SK-N-SH treated with all-trans-retinoic acid at 6 μM for 48 hours (cell line): ENCODE results near the gene CROCC2.

Experiments used
- ESRRG ChIP-seq: fragments of 250-450 bp; sonication (Bioruptor Pico); IDR thresholded peaks from 2 replicates; pipeline ENCODE4 v1.6.1; 2021; ENCODE audit warnings: mild to moderate bottlenecking
- ISL1 ChIP-seq: fragments of 250-450 bp; sonication (Bioruptor Pico); IDR thresholded peaks from 2 replicates; pipeline ENCODE4 v2.1.2; 2022; ENCODE audit warnings: mild to moderate bottlenecking, moderate library complexity
- POU6F1 ChIP-seq: fragments of 250-450 bp; sonication (Bioruptor Pico); IDR thresholded peaks from 2 replicates; pipeline ENCODE4 v1.8.0; 2021; ENCODE audit warnings: low read depth, mild to moderate bottlenecking, moderate library complexity, borderline replicate concordance
- ZNF8 ChIP-seq: fragments of 450-650 bp; formaldehyde crosslinking; IDR thresholded peaks from 2 replicates; pipeline ENCODE4 v1.5.0; 2020; ENCODE audit warnings: mild to moderate bottlenecking, moderate library complexity

GRCh38 chr2:240928476-240929363 lies 22.6 kb downstream of the CROCC2 start:
- TF ChIP-seq ESRRG (CRISPR knock-in tag) = no peak
- TF ChIP-seq ZNF8 (CRISPR knock-in tag) = no peak
- no peak for TF ChIP-seq POU6F1 (CRISPR knock-in tag)
- no peak for TF ChIP-seq ISL1 (CRISPR knock-in tag)
